ENCODE results near the gene KIF3A.

GRCh38 chr5:132752581-132753125, 15.3 kb upstream of the KIF3A start:
- TF ChIP-seq POLR2A (IDR thresholded peaks at IDR 0.05) (no peak), CTCF (IDR thresholded peaks at IDR 0.05) (no peak), EP300 (IDR thresholded peaks at IDR 0.05) (no peak)

Measured in ovary (tissue), 3 donors.